ENCODE results near the gene APOA4. TPM values are rescaled to one million over a fixed set of nuclear protein-coding genes. Genes with fewer than 3 reads are reported as not detected.

The APOA4 gene
- polyA plus RNA-seq, 1 of the 3 experiments (the other 2 are of a cell fraction) = not detected

DNA sequence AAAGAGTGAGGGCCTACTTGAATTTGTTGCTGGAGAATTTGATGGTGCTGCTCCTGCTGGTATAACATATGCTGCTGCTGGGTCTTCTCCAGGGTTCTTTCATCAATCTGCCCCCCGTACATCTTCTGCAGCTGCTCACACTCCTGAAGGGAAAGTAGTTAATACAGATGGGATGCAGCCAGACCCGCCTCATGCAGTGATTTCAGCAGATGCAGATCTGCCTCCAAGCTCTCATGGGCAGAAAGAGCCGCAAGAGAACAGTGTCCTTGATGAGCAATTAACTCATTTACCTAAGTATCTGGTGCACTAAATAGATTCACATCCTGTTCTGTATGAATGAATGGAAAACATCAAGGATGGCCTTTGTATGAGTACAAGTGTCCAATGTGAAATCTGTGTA is 39.1 kb upstream of the APOA4 start (continued):
- TF ChIP-seq REST (IDR thresholded peaks at IDR 0.05; ENCODE audit: low read depth, low read length) = no peak
- no peak for TF ChIP-seq GABPA (IDR thresholded peaks at IDR 0.05; ENCODE audit: low read depth)
- no peak for TF ChIP-seq YY1 (IDR thresholded peaks at IDR 0.05; ENCODE audit: low read depth)
- TF ChIP-seq, protein P1, sequence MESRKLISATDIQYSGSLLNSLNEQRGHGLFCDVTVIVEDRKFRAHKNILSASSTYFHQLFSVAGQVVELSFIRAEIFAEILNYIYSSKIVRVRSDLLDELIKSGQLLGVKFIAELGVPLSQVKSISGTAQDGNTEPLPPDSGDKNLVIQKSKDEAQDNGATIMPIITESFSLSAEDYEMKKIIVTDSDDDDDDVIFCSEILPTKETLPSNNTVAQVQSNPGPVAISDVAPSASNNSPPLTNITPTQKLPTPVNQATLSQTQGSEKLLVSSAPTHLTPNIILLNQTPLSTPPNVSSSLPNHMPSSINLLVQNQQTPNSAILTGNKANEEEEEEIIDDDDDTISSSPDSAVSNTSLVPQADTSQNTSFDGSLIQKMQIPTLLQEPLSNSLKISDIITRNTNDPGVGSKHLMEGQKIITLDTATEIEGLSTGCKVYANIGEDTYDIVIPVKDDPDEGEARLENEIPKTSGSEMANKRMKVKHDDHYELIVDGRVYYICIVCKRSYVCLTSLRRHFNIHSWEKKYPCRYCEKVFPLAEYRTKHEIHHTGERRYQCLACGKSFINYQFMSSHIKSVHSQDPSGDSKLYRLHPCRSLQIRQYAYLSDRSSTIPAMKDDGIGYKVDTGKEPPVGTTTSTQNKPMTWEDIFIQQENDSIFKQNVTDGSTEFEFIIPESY (IDR thresholded peaks at IDR 0.05; ENCODE audit: borderline replicate concordance, low read depth) = no peak
- TF ChIP-seq EZH2phosphoT487 (IDR thresholded peaks at IDR 0.05; ENCODE audit: borderline replicate concordance, low read depth) = no peak
- peak; percentile 82; the same call in 1 of the 2 replicates for TF ChIP-seq FOXJ3 (CRISPR knock-in tag; IDR thresholded peaks at IDR 0.05)
- TF ChIP-seq JUND (IDR thresholded peaks at IDR 0.05) = no peak

- POLR2A ChIA-PET = no interaction called here
- peak overlapping the region; percentile 72 to 87 for H3K27ac ChIP-seq (ENCODE audit: low read depth in 2 of 2, low read length in 1 of 2)
- H3F3A ChIP-seq (replicated peaks; ENCODE audit: insufficient read depth) = peaks cover 16% of the 10 kb centered on the region
- no peaks in the 10 kb centered on the region for H4K20me1 ChIP-seq (ENCODE audit: insufficient read depth)
- no peaks in the 10 kb centered on the region for H3K79me2 ChIP-seq (ENCODE audit: insufficient read depth)
- no peaks in the 10 kb centered on the region for H3K9me2 ChIP-seq
- peaks cover 17 to 43% of the 10 kb centered on the region in 2 experiments for H3K36me3 ChIP-seq (replicated peaks in 1 of 2; ENCODE audit: control insufficient read depth in 1 of 2, insufficient read depth in 2 of 2, low read length in 1 of 2)
- H3K4me2 ChIP-seq = peak overlapping the region; percentile 5; the same call in 1 of the 2 replicates
- H3K4me3 ChIP-seq (ENCODE audit: low read depth in 2 of 2, low read length in 1 of 2) = no peak overlapping the region
- DNase-seq = no peak
- CTCF ChIA-PET = interaction anchor here (0.9 to 4.9 kb wide), 6 partner anchors 13 to 321 kb away, joined by 3 to 32 read pairs (median 10); partner anchors contain the start of gene APOA5
- WGBS (ENCODE audit: low lambda C conversion rate) = 36% methylated on average over 1 of the region's 1 CpG
- no peaks in the 10 kb centered on the region for H3K27me3 ChIP-seq (ENCODE audit: insufficient read depth)
- H3K4me1 ChIP-seq (ENCODE audit: control insufficient read depth in 1 of 2, insufficient read depth in 2 of 2, low read depth in 1 of 2, low read length in 1 of 2) = peaks cover 21 to 43% of the 10 kb centered on the region in 2 experiments
- H2AFZ ChIP-seq (ENCODE audit: low read depth) = no peak overlapping the region
- no peak overlapping the region; the same call in 1 of the 2 replicates for H3K9ac ChIP-seq
- no peaks in the 10 kb centered on the region for H3K9me3 ChIP-seq
- TF ChIP-seq, protein P2, sequence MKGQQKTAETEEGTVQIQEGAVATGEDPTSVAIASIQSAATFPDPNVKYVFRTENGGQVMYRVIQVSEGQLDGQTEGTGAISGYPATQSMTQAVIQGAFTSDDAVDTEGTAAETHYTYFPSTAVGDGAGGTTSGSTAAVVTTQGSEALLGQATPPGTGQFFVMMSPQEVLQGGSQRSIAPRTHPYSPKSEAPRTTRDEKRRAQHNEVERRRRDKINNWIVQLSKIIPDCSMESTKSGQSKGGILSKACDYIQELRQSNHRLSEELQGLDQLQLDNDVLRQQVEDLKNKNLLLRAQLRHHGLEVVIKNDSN (IDR thresholded peaks at IDR 0.05; ENCODE audit: borderline replicate concordance, low read depth) = no peak
- TF ChIP-seq FOSL2 (IDR thresholded peaks at IDR 0.05; ENCODE audit: borderline replicate concordance, low read depth) (peak; percentile 88), SIN3A (IDR thresholded peaks at IDR 0.05; ENCODE audit: borderline replicate concordance, low read depth, low read length) (no peak), RFX5 (IDR thresholded peaks at IDR 0.05; ENCODE audit: low read length) (no peak), MXI1 (IDR thresholded peaks at IDR 0.05; ENCODE audit: low read depth, low read length) (no peak), NFIC (IDR thresholded peaks at IDR 0.05; ENCODE audit: borderline replicate concordance) (peak; percentile 49; the same call in 1 of the 2 replicates), RAD21 (IDR thresholded peaks at IDR 0.05; ENCODE audit: low read length) (no peak), FOXM1 (IDR thresholded peaks at IDR 0.05; ENCODE audit: low read depth) (no peak), GATA2 (CRISPR knock-in tag; IDR thresholded peaks at IDR 0.05) (no peak), SMC3 (IDR thresholded peaks at IDR 0.05; ENCODE audit: low read depth, low read length) (no peak), POLR2AphosphoS5 (IDR thresholded peaks at IDR 0.05; ENCODE audit: low read depth, low read length) (no peak; the same call in 1 of the 2 replicates), RCOR1 (IDR thresholded peaks at IDR 0.05; ENCODE audit: low read length) (no peak), EZH2phosphoT487 (IDR thresholded peaks at IDR 0.05; ENCODE audit: borderline replicate concordance, low read depth) (no peak), TEAD4 (IDR thresholded peaks at IDR 0.05; ENCODE audit: borderline replicate concordance, insufficient read depth) (no peak), TCF12 (IDR thresholded peaks at IDR 0.05) (peak; percentile 57), ELF1 (IDR thresholded peaks at IDR 0.05) (no peak), MEF2A (IDR thresholded peaks at IDR 0.05; ENCODE audit: borderline replicate concordance, low read depth) (no peak)
- TF ChIP-seq, protein P1 (IDR thresholded peaks at IDR 0.05; ENCODE audit: borderline replicate concordance, low read depth) = no peak
- TF ChIP-seq, protein P3, sequence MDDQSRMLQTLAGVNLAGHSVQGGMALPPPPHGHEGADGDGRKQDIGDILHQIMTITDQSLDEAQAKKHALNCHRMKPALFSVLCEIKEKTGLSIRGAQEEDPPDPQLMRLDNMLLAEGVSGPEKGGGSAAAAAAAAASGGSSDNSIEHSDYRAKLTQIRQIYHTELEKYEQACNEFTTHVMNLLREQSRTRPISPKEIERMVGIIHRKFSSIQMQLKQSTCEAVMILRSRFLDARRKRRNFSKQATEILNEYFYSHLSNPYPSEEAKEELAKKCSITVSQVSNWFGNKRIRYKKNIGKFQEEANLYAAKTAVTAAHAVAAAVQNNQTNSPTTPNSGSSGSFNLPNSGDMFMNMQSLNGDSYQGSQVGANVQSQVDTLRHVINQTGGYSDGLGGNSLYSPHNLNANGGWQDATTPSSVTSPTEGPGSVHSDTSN (IDR thresholded peaks at IDR 0.05) = peak; percentile 48
Observed at GRCh38 chr11:116861539-116861938, 38.4 kb upstream of the APOA4 start.

All from SK-N-SH (cell line).